ENCODE data around the gene SF3B1. TPM values are rescaled to one million over a fixed set of nuclear protein-coding genes. Genes with fewer than 3 reads are reported as not detected.
"Not testable (repeated sequence)": the region's sequence is repeated elsewhere in the genome, so short reads cannot be mapped to it uniquely, and the experiment has no call there.

SF3B1 gene
- polyA plus RNA-seq, 4 donors = 476 to 683 (median 543) TPM

DNA sequence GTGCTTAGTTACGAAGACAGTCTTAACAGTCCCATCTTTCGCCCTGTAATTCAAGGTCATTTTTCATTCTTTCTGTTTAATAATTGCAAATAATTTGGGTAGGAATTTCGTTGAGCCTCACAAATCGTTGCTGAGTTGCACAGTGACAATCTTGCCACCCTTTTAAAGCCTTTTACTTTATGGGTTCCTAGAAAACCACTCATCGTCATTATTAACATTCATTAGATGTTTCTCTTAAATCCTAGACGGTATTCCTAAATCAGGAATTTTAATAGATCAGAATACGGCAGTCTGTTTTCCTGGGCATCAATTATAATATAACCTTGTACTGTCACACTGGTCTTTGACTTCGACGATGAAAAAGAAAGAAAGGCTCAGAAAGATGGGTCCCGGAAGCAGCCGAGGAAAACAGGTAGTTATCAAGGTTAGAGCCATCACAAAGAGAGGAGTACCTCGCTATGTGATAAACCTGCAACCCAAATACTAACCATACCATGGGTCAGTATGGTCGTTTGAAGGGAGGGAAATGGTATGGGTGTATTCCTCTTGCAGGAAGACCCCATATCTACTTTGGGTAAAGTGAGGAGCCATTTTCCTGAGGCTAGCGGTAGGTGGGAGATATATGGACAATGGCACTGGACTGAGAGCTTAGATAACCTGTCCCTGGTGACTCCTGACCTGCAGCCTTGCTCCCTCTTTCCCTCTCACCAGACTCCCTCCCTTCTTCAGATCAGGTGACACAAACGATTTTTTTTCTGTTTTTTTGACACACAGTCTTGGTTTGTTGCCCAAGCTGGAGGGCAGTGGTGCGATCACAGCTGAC lies 981 bp upstream of the SF3B1 start:
- no peak for DNase-seq (ENCODE audit: low read depth in 4 of 4, low spot score in 3 of 4)

DNA sequence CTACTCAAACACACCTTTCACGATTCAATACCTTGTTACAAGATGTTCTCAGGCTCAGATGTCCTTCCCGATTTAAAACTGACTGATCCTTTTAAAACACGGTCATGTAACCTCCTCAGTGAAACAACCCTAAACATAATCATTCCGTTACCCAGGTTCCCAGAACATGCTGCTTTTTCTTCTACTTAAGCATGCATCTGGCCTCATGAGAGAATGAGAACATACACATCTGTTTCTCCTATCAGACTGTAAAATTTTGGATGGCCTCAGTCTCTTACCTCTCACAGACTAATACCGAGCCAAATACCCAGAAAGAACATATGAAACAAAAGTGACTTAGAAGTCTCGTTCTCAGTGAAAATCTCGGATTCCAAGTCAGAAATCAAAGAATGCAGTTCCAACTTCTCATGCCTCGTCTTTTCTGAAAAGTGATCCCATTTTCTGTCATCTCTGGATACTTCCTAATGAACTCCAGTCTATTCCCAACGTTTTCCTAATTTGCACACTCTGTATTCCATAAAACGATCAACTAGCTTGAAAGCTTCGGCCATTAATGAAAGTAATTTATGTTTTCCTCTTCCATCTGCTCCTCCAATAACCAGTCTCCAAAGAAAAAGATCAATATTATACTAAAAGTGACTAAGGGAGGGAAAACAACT lies 919 bp downstream of the SF3B1 start:
- DNase-seq (ENCODE audit: low read depth in 4 of 4, low spot score in 3 of 4) = peak in 1 of 4 donors; percentile 12

DNA sequence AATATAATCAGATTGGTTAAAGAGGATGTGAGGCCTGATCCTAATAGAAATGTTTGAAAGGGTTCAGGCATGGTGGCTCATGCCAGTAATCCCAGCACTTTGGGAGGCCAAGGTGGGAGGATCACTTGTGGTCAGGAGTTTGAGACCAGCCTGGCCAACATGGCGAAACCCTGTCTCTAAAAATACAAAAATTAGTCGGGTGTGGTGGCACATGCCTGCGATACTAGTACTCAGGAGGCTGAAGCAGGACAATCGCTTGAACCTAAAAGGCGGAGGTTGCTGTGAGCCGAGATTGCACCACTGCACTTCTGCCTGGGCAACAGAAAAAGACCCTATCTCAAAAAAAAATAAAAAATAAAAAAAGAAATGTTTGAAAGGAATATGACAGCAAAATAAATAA lies 2.3 kb downstream of the SF3B1 start:
- DNase-seq (ENCODE audit: low read depth in 4 of 4, low spot score in 3 of 4) = not testable (repeated sequence)

DNA sequence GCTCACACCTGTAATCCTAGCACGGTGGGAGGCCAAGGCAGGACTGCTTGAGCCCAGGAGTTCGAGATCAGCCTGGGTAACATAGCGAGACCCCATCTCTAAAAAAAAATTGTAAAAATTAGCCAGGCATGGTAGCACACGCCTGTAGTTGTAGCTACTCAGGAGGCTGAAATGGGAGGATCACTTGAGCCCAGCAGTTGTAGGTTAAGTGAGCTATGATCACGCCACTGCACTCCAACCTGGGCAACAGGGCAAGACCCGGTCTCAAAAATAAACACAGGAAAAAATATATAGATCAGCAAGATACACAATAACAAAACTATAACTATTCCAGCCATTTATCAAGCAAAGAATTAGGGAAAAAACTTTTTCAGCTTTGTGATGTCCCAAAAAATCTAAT lies 3.0 kb downstream of the SF3B1 start:
- DNase-seq (ENCODE audit: low read depth in 4 of 4, low spot score in 3 of 4) = no peak

DNA sequence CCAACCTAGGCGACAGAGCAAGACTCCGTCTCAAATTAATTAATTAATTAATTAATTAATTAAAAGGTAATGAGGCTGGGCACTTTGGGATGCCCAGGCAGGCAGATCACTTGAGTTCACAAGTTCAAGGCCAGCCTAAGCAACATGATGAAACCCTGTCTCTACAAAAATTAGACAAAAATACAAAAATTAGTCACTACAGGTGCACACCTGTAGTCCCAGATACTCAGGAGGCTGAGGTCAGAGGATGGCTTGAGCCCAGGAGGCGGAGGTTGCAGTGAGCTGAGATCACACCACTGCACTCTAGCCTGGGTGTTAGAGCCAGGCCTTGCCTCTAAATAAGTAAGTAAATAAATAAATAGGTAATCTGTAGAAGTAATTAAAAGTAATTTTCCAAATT lies 6.8 kb downstream of the SF3B1 start:
- no peak for DNase-seq (ENCODE audit: low read depth in 4 of 4, low spot score in 3 of 4)

DNA sequence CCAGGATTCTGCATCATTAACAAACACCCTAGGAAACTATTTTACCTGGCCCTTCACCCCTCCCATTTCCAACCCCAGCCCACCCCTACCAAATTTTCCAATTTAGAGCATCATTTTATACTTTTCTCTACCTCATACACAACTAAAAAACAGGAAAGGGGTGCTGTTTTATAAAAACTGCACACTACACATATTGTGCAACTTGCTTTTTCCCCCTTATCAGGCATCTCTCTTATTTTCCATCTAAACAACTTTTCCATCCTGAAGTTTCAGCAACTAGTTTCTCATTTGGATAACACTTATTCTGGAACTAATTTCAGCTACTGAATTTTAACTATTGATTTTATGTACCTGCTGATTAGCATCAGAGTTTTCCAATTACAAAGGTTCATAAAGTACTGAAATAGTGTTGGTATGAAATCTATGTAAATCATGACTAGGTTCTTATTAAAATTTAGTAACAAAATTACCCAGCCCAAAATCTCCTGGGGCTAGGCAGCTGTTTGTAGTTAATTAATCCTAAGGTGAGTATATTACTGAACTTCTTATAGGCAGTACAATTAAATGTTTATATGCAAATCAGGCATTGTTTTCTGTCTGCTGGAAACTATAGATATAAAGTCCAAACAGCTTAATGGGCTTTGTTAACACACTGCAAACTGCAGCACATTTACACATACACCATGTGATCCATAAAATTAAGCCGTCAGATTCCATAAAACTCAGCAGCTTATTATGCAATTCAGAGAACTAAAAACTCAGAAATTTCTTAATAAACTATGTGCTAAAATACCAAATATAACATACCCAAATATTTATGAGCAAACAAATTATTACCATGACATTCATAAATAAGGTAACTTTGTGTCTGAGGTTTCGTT lies 7.9 kb downstream of the SF3B1 start:
- DNase-seq (ENCODE audit: low read depth in 4 of 4, low spot score in 3 of 4) = no peak

DNA sequence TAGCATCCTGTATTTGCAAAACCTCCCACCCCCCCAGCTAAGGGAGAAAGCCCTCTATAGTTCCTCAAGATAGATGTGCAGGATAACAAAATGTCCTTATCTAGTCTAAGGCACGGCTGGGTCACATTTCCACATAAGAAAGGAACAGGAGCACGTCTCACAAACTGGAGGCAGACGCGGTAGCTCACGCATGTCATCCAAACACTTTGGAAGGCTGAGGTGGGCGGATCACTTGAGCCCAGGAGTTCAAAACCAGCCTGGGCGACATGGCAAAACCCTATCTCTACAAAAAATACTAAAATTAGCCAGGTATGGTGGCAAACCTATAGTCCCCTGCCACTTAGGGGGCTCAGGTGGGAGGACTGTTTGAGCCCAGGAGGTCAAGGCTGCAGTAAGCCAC lies 9.3 kb downstream of the SF3B1 start:
- DNase-seq (ENCODE audit: low read depth in 4 of 4, low spot score in 3 of 4) = no peak

DNA sequence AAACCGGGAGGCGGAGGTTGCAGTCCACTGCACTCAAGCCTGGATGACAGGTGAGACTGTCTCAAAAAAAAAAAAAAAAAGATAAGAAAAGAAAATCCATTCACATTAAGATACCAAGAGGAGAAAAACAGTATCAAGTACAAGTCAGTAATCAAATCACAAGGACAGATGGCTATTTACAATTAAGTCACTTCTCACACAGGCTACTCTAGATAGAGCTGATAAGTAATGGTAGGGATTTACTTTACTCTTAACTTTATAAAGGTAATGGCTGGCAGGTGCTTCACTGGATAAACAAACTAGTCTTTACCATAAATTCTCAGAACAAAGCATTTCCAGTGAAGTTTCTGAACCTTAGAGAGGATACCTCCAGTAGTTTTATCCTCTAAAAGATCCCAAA lies 11.5 kb downstream of the SF3B1 start:
- no peak for DNase-seq (ENCODE audit: low read depth in 4 of 4, low spot score in 3 of 4)

DNA sequence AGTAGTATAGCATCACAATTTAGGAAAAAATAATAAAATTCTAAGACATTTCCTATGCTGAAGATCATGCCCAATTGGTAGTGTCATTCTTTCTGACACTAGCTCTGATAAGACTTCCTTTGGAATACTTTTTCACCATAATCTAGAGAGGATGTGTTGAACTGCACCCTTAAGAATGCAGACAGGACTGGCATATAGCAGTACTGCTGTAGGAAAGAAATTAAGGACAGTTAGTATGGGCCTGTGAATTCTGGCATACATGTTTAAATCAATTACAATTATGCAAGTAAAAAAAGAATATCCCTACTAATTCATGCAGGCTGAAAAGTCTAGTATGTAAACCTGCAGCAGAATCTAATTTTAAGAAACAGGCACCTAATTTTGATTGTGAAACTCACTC lies 15.4 kb downstream of the SF3B1 start:
- DNase-seq (ENCODE audit: low read depth in 4 of 4, low spot score in 3 of 4) = no peak

DNA sequence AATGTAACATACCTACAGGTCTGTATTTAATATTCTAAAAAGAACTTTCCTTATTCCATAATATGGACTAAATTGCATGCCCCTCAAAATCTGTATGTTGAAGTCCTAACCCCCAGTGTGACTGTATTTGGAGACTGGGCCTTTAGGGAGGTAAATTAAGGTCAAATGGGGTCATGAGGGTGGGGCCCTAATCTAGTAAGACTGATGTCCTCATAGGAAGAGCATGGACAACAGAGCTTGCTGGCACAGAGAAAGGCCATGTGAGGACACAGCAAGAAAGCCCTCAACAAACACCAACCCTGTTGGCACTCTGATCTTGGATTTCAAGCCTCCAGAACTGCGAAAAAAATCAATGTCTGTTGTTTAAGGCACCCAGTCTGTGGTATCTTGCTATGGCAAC lies 18.6 kb downstream of the SF3B1 start:
- DNase-seq (ENCODE audit: low read depth in 4 of 4, low spot score in 3 of 4) = no peak

DNA sequence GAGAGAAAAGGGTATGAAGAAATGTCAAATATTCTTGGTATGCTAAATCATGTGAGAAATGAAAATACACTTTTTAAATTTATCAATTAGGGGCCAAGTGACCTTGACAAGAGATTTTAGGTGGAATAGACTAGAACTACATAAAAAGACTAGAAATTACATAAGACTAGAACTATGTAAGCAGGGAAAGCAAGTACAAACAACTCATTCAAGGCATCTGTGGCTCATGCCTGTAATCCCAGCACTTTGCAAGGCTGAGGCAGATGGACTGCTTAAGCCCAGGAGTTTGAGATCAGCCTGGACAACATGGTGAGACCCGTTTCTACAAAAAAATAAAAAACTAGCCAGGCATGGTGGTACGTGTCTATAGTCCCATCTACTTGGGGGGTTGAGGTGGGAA lies 20.3 kb downstream of the SF3B1 start:
- DNase-seq (ENCODE audit: low read depth in 4 of 4, low spot score in 3 of 4) = no peak

DNA sequence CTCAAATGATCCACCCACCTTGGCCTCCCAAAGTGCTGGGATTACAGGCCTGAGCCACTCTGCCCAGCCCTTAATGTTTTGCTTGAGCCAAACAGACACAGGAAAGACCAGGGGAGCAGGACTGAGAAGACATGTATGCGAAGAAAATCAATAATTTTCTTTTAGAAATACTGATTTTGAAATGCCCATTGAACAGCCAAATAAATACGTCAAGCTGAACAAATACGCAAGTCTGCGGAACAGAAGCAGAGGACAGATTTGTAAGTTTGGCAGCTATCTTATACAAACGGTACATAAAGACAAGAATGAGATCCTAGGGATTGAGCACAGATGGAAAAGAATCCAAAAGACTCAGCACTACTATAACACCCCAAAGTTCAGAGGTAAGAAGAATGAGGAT lies 20.8 kb downstream of the SF3B1 start:
- DNase-seq (ENCODE audit: low read depth in 4 of 4, low spot score in 3 of 4) = no peak

DNA sequence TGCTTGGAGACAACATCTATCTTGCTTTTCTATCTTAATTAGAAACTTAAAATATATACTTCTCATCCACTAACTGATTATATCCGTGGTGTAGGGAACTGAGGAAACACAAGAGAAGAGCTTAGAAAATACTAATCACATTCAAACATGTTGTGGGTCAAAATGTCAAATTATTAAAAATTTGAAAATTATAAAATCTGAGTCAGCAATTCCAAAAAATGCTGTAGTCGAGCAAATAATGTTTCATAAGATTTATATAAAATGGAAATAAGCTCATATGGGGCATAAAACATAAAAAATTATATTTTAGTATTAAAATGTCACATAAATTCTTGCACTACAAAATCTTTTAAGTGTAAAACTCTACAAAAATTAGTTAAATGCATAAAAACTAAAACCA lies 29.2 kb downstream of the SF3B1 start:
- DNase-seq (ENCODE audit: low read depth in 4 of 4, low spot score in 3 of 4) = no peak

DNA sequence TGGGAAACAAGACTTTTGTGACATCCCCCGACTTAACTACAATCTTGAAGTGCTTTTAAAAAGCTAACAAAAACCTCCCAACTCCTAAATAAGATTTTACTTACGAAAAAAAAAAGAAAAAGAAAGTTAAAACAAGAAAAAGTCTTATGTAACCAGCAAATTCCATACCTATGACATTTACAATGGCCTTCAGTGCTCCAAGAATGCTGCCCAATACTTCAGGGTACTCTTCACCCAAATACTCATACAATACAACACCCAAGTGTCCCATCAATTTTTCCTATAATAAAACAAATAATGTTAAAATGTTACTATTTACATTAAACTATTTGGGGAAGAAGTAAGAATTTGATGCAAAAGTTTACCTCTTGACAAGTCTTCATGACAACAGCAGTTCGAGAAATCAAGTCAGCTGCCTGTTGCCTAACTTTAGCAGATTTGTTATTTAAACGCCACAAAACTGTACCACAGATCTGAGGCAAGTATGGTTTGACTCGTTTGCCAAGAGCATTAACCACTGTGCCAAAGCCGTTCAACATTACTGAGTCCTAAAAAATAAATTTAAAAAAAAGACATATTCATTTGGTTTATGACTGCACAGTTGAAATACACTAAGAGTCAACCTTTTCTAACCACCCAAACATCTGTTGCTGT lies 34.8 kb downstream of the SF3B1 start:
- no peak for DNase-seq (ENCODE audit: low read depth in 4 of 4, low spot score in 3 of 4)

DNA sequence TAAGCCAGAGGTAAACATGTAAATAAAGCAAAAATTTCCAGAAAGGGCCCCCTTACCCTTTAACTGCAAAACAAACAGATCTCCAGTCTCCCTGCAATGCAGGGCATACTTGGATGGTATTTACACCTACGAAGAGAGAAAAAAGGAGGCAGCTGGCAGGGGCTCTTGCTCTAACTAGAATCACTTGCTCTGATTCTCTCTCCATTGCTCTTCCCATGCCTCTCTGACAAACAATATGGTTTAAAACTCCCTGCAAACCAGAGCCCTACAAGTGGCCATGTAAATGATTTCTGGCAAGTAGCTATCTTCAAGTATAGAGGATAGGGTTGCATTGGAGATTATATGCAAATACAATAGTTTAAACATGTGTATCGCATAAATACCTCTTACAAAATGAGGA lies 35.9 kb downstream of the SF3B1 start:
- DNase-seq (ENCODE audit: low read depth in 4 of 4, low spot score in 3 of 4) = no peak

DNA sequence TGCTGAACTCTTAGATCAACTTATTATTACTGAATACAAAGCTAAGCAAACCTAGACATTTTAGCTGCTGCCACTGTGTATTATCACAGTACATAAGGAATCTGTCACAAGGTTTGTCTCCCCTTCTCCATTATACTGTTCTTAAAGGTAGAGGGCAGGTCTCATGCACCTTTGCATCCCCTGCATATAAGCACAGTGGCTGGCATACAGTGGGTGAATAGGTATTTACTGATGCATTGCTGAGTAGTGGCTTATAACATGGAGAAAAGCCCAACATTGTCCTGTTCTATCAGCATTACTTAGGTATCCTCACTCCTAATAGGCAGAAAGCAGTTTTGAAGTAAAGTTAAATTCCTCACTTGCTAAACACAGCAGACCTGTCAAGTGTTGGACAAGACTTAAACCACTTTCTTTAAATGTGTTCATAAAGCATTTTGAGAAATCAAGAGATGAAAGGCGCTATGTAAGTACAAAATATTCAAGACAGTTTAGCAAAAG lies 43.6 kb downstream of the SF3B1 start:
- DNase-seq (ENCODE audit: low read depth in 4 of 4, low spot score in 3 of 4) = no peak

DNA sequence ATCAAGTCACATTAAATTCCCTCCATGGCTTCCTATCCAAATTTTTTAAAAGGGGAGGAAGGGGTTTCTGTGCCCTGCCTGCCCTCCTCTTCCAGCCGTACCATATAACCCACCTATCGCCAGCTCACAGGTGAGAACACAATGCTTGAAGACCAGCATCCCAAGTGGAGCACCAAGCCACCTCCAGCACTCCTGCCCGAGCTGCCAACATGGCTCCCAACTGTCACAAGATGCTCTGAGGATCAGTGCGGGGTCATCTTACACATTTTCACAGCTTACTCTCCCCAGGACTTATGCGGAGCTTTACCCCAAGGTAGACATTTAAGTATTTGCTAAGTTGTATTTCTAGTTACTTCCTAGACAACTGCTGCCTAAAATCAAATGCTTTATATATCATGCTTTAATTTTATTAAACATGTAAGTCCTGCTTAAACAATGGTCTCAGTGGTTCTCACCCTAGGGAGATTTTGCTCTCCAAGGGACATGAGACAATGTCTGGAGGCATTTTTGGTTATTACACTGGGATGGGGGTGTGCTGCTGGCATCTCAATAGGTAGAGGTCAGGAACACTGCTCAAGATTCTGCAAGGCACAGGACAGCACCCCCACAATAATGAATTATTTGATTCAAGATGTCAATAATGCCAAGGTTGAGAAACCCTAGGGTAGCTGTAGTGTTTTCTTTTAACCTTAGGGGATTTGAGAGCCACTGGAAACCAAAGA lies 45.8 kb downstream of the SF3B1 start:
- no peak for DNase-seq (ENCODE audit: low read depth in 4 of 4, low spot score in 3 of 4)

DNA sequence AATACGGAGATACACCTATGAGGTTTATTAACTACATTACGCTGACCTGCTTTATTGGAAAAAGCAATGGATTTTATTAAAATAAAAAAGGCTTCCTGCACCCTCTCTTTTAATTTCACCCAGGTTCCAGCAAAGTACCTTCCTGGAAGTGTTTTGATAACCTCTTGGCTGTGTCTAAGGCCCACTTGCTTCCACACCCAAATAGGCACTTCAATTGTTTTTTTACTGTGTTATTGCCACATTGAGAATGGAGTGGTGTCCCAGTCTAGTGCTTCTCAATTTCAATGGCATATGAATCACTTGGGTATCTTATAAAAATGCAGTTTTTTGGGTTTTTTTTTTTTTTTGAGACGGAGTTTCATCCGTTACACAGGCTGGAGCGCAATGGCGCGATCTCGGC lies 47.6 kb downstream of the SF3B1 start:
- no peak for DNase-seq (ENCODE audit: low read depth in 4 of 4, low spot score in 3 of 4)

DNA sequence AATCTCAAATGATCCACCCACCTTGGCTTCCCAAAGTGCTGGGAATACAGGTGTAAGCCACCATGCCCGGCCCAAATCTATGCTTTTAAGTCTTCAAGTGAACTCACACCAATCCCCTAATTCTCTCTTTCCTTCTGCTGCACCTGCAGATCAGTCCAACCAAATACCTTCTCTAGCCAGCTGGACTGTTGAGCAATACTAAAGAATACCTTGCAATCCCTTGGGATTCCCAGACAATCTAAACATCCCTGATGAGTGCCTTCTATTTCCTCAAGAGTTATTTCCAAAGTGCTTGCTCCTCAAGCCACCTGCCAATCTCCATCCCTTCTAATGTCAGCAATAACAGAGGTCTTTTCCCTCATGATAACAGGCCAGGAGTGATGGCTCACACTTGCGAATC lies 48.6 kb downstream of the SF3B1 start:
- DNase-seq (ENCODE audit: low read depth in 4 of 4, low spot score in 3 of 4) = no peak

DNA sequence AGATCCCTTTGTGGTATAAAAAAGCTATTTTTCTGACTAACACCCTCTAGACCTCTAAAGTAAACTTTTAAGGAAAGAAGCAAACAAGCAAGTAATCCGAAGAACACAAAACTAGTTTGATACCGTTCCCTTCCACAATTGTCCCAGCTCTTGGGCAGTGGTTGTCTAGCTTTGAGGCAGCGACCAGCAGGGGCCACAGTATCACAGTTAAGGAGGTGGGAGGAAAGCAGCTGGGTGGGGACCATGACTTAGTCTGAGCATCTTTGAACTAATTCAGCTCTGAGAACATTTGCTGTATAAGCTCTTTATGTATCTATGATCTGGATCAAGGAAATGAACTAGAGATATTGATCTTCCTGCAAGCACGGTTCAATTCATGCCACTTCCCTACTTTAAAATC lies 51.0 kb downstream of the SF3B1 start:
- DNase-seq (ENCODE audit: low read depth in 4 of 4, low spot score in 3 of 4) = no peak
